Measurements from ENCODE around the gene TSPAN18.
A peak's percentile ranks its signal among the peaks of the same experiment; 100 is the strongest.

Gene TSPAN18

GRCh38 chr11:44878711-44879110 is 151.9 kb downstream of the TSPAN18 start:
- no peak for DNase-seq (ENCODE audit: low spot score)
- Histone ChIP-seq H3K27ac (replicated peaks; ENCODE audit: low read length) (peak overlapping the region; percentile 95), H2AK5ac (ENCODE audit: low read depth, low read length) (peak overlapping the region; percentile 33), H2AFZ (ENCODE audit: low read length) (no peak overlapping the region), H2BK5ac (ENCODE audit: low read length) (no peak overlapping the region), H3K4me2 (ENCODE audit: insufficient read depth, low read length, poor library complexity, severe bottlenecking) (no peak overlapping the region), H4K91ac (ENCODE audit: low read depth, low read length, poor library complexity) (no peak overlapping the region), H4K8ac (ENCODE audit: low read depth, low read length) (no peak overlapping the region), H2BK120ac (ENCODE audit: low read depth, low read length) (no peak overlapping the region), H3K9me3 (replicated peaks in 1 of 2; ENCODE audit: control insufficient read depth in 2 of 2, insufficient read depth in 1 of 2, low read depth in 1 of 2, low read length in 2 of 2) (no peaks in the 10 kb centered on the region), H3K4me1 (ENCODE audit: control insufficient read depth in 2 of 2, insufficient read depth in 1 of 2, low read depth in 1 of 2, low read length in 2 of 2) (peaks cover 38 to 51% of the 10 kb centered on the region in 2 donors), H3K4ac (ENCODE audit: low read length) (no peak overlapping the region), H3K14ac (ENCODE audit: low read length) (no peak overlapping the region), H3K27me3 (ENCODE audit: control insufficient read depth in 3 of 3, insufficient read depth in 3 of 3, low read depth in 1 of 3, low read length in 3 of 3) (no peaks in the 10 kb centered on the region), H2BK15ac (ENCODE audit: low read length) (no peak overlapping the region), H3K18ac (ENCODE audit: low read length) (peak overlapping the region; percentile 66), H3K23ac (ENCODE audit: low read depth, low read length, poor library complexity) (no peak overlapping the region), H2BK12ac (ENCODE audit: low read length) (no peak overlapping the region), H3K79me1 (ENCODE audit: low read depth, low read length) (peaks cover 10% of the 10 kb centered on the region), H3K4me3 (ENCODE audit: low read length in 2 of 2) (no peak overlapping the region), H3K36me3 (replicated peaks in 1 of 2; ENCODE audit: control insufficient read depth in 2 of 2, insufficient read depth in 2 of 2, low read length in 2 of 2) (peaks cover 0 to 18% of the 10 kb centered on the region in 2 donors), H3K9ac (ENCODE audit: low read depth, low read length, poor library complexity) (no peak overlapping the region)
- WGBS, 2 donors (ENCODE audit: extremely low coverage in 2 of 2, insufficient read length in 2 of 2, insufficient replicate concordance in 1 of 2): no CpG with 5 or more reads among the region's 6 CpGs

GRCh38 chr11:44879432-44879831 is 152.7 kb downstream of the TSPAN18 start:
- no peak overlapping the region for H3K4me2 ChIP-seq (ENCODE audit: insufficient read depth, low read length, poor library complexity, severe bottlenecking)
- H3K14ac ChIP-seq (ENCODE audit: low read length): no peak overlapping the region
- H3K18ac ChIP-seq (ENCODE audit: low read length): peak overlapping the region; percentile 40
- no peak overlapping the region for H2BK120ac ChIP-seq (ENCODE audit: low read depth, low read length)
- no peak overlapping the region for H3K23ac ChIP-seq (ENCODE audit: low read depth, low read length, poor library complexity)
- H3K79me1 ChIP-seq (ENCODE audit: low read depth, low read length): peaks cover 10% of the 10 kb centered on the region
- DNase-seq (ENCODE audit: low spot score): no peak
- H3K9me3 ChIP-seq (replicated peaks in 1 of 2; ENCODE audit: control insufficient read depth in 2 of 2, insufficient read depth in 1 of 2, low read depth in 1 of 2, low read length in 2 of 2): no peaks in the 10 kb centered on the region
- no peak overlapping the region for H4K8ac ChIP-seq (ENCODE audit: low read depth, low read length)
- H3K9ac ChIP-seq (ENCODE audit: low read depth, low read length, poor library complexity): no peak overlapping the region
- no peaks in the 10 kb centered on the region for H3K27me3 ChIP-seq (ENCODE audit: control insufficient read depth in 3 of 3, insufficient read depth in 3 of 3, low read depth in 1 of 3, low read length in 3 of 3)
- H2AFZ ChIP-seq (ENCODE audit: low read length): no peak overlapping the region
- no CpG with 5 or more reads among the region's 7 CpGs for whole genome bisulfite sequencing, 2 donors (ENCODE audit: extremely low coverage in 2 of 2, insufficient read length in 2 of 2, insufficient replicate concordance in 1 of 2)
- H3K4me3 ChIP-seq (ENCODE audit: low read length in 2 of 2): no peak overlapping the region
- peaks cover 36 to 52% of the 10 kb centered on the region in 2 donors for H3K4me1 ChIP-seq (ENCODE audit: control insufficient read depth in 2 of 2, insufficient read depth in 1 of 2, low read depth in 1 of 2, low read length in 2 of 2)
- peaks cover 0 to 18% of the 10 kb centered on the region in 2 donors for H3K36me3 ChIP-seq (replicated peaks in 1 of 2; ENCODE audit: control insufficient read depth in 2 of 2, insufficient read depth in 2 of 2, low read length in 2 of 2)
- peak overlapping the region; percentile 52 for H2BK15ac ChIP-seq (ENCODE audit: low read length)
- H3K27ac ChIP-seq (replicated peaks; ENCODE audit: low read length): peak overlapping the region; percentile 95
- peak overlapping the region; percentile 20 for H2BK5ac ChIP-seq (ENCODE audit: low read length)
- H4K91ac ChIP-seq (ENCODE audit: low read depth, low read length, poor library complexity): no peak overlapping the region
- no peak overlapping the region for H3K4ac ChIP-seq (ENCODE audit: low read length)
- H2BK12ac ChIP-seq (ENCODE audit: low read length): peak overlapping the region; percentile 91
- H2AK5ac ChIP-seq (ENCODE audit: low read depth, low read length): peak overlapping the region; percentile 69

- peak overlapping the region; percentile 69 for H2AK5ac ChIP-seq (ENCODE audit: low read depth, low read length)
- no peak for DNase-seq (ENCODE audit: low spot score)
- no peak overlapping the region for H4K91ac ChIP-seq (ENCODE audit: low read depth, low read length, poor library complexity)
- peak overlapping the region; percentile 52 for H2BK15ac ChIP-seq (ENCODE audit: low read length)
- H3K36me3 ChIP-seq (replicated peaks in 1 of 2; ENCODE audit: control insufficient read depth in 2 of 2, insufficient read depth in 2 of 2, low read length in 2 of 2): peaks cover 0 to 18% of the 10 kb centered on the region in 2 donors
- H2AFZ ChIP-seq (ENCODE audit: low read length): no peak overlapping the region
- H3K27ac ChIP-seq (replicated peaks; ENCODE audit: low read length): no peak overlapping the region
- H2BK5ac ChIP-seq (ENCODE audit: low read length): no peak overlapping the region
- H4K8ac ChIP-seq (ENCODE audit: low read depth, low read length): no peak overlapping the region
- no peak overlapping the region for H2BK120ac ChIP-seq (ENCODE audit: low read depth, low read length)
- H3K4me1 ChIP-seq (ENCODE audit: control insufficient read depth in 2 of 2, insufficient read depth in 1 of 2, low read depth in 1 of 2, low read length in 2 of 2): peaks cover 37 to 50% of the 10 kb centered on the region in 2 donors
- no peaks in the 10 kb centered on the region for H3K27me3 ChIP-seq (ENCODE audit: control insufficient read depth in 3 of 3, insufficient read depth in 3 of 3, low read depth in 1 of 3, low read length in 3 of 3)
- WGBS, 2 donors (ENCODE audit: extremely low coverage in 2 of 2, insufficient read length in 2 of 2, insufficient replicate concordance in 1 of 2): no CpG with 5 or more reads among the region's 6 CpGs
- no peaks in the 10 kb centered on the region for H3K9me3 ChIP-seq (replicated peaks in 1 of 2; ENCODE audit: control insufficient read depth in 2 of 2, insufficient read depth in 1 of 2, low read depth in 1 of 2, low read length in 2 of 2)
- H3K4me3 ChIP-seq (ENCODE audit: low read length in 2 of 2): no peak overlapping the region
- no peak overlapping the region for H3K14ac ChIP-seq (ENCODE audit: low read length)
- peak overlapping the region; percentile 53 for H2BK12ac ChIP-seq (ENCODE audit: low read length)
- H3K4ac ChIP-seq (ENCODE audit: low read length): peak overlapping the region; percentile 79
- H3K79me1 ChIP-seq (ENCODE audit: low read depth, low read length): peaks cover 10% of the 10 kb centered on the region
- no peak overlapping the region for H3K4me2 ChIP-seq (ENCODE audit: insufficient read depth, low read length, poor library complexity, severe bottlenecking)
- H3K9ac ChIP-seq (ENCODE audit: low read depth, low read length, poor library complexity): peak overlapping the region; percentile 78
- peak overlapping the region; percentile 86 for H3K18ac ChIP-seq (ENCODE audit: low read length)
- H3K23ac ChIP-seq (ENCODE audit: low read depth, low read length, poor library complexity): no peak overlapping the region
Observed at GRCh38 chr11:44880511-44880910, 153.7 kb downstream of the TSPAN18 start.

GRCh38 chr11:44880953-44881352 is 154.2 kb downstream of the TSPAN18 start:
- Histone ChIP-seq H3K79me1 (ENCODE audit: low read depth, low read length) (peaks cover 10% of the 10 kb centered on the region), H2BK12ac (ENCODE audit: low read length) (peak overlapping the region; percentile 53), H2AFZ (ENCODE audit: low read length) (no peak overlapping the region), H2AK5ac (ENCODE audit: low read depth, low read length) (peak overlapping the region; percentile 69), H3K18ac (ENCODE audit: low read length) (peak overlapping the region; percentile 86), H2BK120ac (ENCODE audit: low read depth, low read length) (no peak overlapping the region), H3K4me2 (ENCODE audit: insufficient read depth, low read length, poor library complexity, severe bottlenecking) (no peak overlapping the region), H3K9ac (ENCODE audit: low read depth, low read length, poor library complexity) (peak overlapping the region; percentile 78), H4K8ac (ENCODE audit: low read depth, low read length) (no peak overlapping the region), H3K23ac (ENCODE audit: low read depth, low read length, poor library complexity) (no peak overlapping the region), H3K27me3 (ENCODE audit: control insufficient read depth in 3 of 3, insufficient read depth in 3 of 3, low read depth in 1 of 3, low read length in 3 of 3) (no peaks in the 10 kb centered on the region), H3K4me1 (ENCODE audit: control insufficient read depth in 2 of 2, insufficient read depth in 1 of 2, low read depth in 1 of 2, low read length in 2 of 2) (peaks cover 42 to 52% of the 10 kb centered on the region in 2 donors), H3K27ac (replicated peaks; ENCODE audit: low read length) (no peak overlapping the region), H3K4ac (ENCODE audit: low read length) (peak overlapping the region; percentile 79), H4K91ac (ENCODE audit: low read depth, low read length, poor library complexity) (no peak overlapping the region), H3K4me3 (ENCODE audit: low read length in 2 of 2) (no peak overlapping the region), H3K9me3 (replicated peaks in 1 of 2; ENCODE audit: control insufficient read depth in 2 of 2, insufficient read depth in 1 of 2, low read depth in 1 of 2, low read length in 2 of 2) (no peaks in the 10 kb centered on the region), H2BK15ac (ENCODE audit: low read length) (no peak overlapping the region), H3K14ac (ENCODE audit: low read length) (no peak overlapping the region), H3K36me3 (replicated peaks in 1 of 2; ENCODE audit: control insufficient read depth in 2 of 2, insufficient read depth in 2 of 2, low read length in 2 of 2) (peaks cover 0 to 18% of the 10 kb centered on the region in 2 donors), H2BK5ac (ENCODE audit: low read length) (no peak overlapping the region)
- no peak for DNase-seq (ENCODE audit: low spot score)
- WGBS, 2 donors (ENCODE audit: extremely low coverage in 2 of 2, insufficient read length in 2 of 2, insufficient replicate concordance in 1 of 2): no CpG with 5 or more reads among the region's 4 CpGs
